Measurements from ENCODE around the gene ITGB6.

- no peak for TF ChIP-seq CTCF (IDR thresholded peaks at IDR 0.05)
- TF ChIP-seq EP300 (IDR thresholded peaks at IDR 0.05), result no peak
- TF ChIP-seq POLR2A (IDR thresholded peaks at IDR 0.05), result no peak
- TF ChIP-seq POLR2AphosphoS5 (IDR thresholded peaks at IDR 0.05), result no peak
Observed at GRCh38 chr2:160091381-160091780, 108.7 kb downstream of the ITGB6 start.

Measured in stomach (tissue), 4 donors.